ENCODE data around the gene GFI1.

- TF ChIP-seq CTCF (IDR thresholded peaks at IDR 0.05) (no peak), EP300 (IDR thresholded peaks at IDR 0.05) (no peak), JUN (IDR thresholded peaks at IDR 0.05) (no peak), POLR2A (IDR thresholded peaks at IDR 0.05; ENCODE audit: low read length) (no peak), BHLHE40 (IDR thresholded peaks at IDR 0.05; ENCODE audit: low read depth, low read length) (no peak), MYC (IDR thresholded peaks at IDR 0.05; ENCODE audit: borderline replicate concordance, low read length) (no peak), MAFK (IDR thresholded peaks at IDR 0.05; ENCODE audit: partially characterized antibody) (no peak), SMC3 (IDR thresholded peaks at IDR 0.05) (no peak), RAD21 (conservative IDR thresholded peaks at IDR 0.05 in 1 of 2, IDR thresholded peaks at IDR 0.05 in 1 of 2) (no peak), BCL3 (IDR thresholded peaks at IDR 0.05) (no peak), RCOR1 (IDR thresholded peaks at IDR 0.05; ENCODE audit: low read depth, low read length) (no peak), RFX5 (IDR thresholded peaks at IDR 0.05) (no peak)
- TF ChIP-seq, protein P1, sequence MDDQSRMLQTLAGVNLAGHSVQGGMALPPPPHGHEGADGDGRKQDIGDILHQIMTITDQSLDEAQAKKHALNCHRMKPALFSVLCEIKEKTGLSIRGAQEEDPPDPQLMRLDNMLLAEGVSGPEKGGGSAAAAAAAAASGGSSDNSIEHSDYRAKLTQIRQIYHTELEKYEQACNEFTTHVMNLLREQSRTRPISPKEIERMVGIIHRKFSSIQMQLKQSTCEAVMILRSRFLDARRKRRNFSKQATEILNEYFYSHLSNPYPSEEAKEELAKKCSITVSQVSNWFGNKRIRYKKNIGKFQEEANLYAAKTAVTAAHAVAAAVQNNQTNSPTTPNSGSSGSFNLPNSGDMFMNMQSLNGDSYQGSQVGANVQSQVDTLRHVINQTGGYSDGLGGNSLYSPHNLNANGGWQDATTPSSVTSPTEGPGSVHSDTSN (IDR thresholded peaks at IDR 0.05) = no peak
Observed at GRCh38 chr1:92480813-92481598, 5.7 kb downstream of the GFI1 start.

All from A549 (cell line).